NB4 (cell line): ENCODE data around the gene CLMN.

Experiments
- DNase-seq: peaks from one replicate; pipeline ENCODE4 v3.0.0; 2010; ENCODE audit warnings: low read depth
- H3K4me3 ChIP-seq: one replicate; pipeline ENCODE4 v1.5.1; 2011; ENCODE audit warnings: mild to moderate bottlenecking, low read depth, low read length, moderate library complexity
- CTCF ChIP-seq: IDR thresholded peaks from one replicate; pipeline ENCODE4 v1.5.1; 2012; ENCODE audit warnings: low read depth, low read length
- MYC ChIP-seq: IDR thresholded peaks from 2 replicates; pipeline ENCODE4 v1.6.1; 2011; ENCODE audit warnings: low read depth, low read length
- POLR2A ChIP-seq: IDR thresholded peaks from 2 replicates; pipeline ENCODE4 v1.6.1; 2011; ENCODE audit warnings: mild to moderate bottlenecking; ENCODE audit not compliant: insufficient read length; ENCODE audit errors: extremely low read depth
- TF ChIP-seq, protein P1 (sequence below): IDR thresholded peaks from 2 replicates; pipeline ENCODE4 v1.6.1; 2011; ENCODE audit warnings: low read depth, low read length

CLMN gene

DNA sequence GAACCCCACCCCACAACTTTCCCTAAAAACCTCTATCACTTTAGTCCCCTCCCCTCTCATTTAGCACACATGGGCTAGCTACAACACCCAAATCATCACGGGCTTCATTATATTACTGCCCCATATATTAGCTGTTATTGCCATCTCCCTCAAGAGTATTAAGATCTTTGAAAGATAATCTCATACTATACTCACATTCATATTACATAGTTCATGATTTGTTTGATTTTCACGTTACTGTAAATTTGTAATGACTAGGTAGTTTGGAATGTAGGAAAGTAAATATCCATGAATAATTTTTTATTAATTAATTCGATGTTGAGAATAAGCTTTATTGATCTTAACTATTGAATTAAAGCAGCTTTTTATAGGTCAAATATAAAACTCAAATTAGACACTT, 170.3 kb downstream of the CLMN start:
- DNase-seq = no peak
- TF ChIP-seq MYC = no peak
- TF ChIP-seq CTCF = no peak
- TF ChIP-seq, protein P1, sequence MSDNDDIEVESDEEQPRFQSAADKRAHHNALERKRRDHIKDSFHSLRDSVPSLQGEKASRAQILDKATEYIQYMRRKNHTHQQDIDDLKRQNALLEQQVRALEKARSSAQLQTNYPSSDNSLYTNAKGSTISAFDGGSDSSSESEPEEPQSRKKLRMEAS = no peak
- no peak for TF ChIP-seq POLR2A
- H3K4me3 ChIP-seq = no peak overlapping the region

- peak; percentile 9 for DNase-seq
- no peak for TF ChIP-seq POLR2A
- no peak for TF ChIP-seq CTCF
Measured at GRCh38 chr14:95147597-95147996, 172.1 kb downstream of the CLMN start.

DNA sequence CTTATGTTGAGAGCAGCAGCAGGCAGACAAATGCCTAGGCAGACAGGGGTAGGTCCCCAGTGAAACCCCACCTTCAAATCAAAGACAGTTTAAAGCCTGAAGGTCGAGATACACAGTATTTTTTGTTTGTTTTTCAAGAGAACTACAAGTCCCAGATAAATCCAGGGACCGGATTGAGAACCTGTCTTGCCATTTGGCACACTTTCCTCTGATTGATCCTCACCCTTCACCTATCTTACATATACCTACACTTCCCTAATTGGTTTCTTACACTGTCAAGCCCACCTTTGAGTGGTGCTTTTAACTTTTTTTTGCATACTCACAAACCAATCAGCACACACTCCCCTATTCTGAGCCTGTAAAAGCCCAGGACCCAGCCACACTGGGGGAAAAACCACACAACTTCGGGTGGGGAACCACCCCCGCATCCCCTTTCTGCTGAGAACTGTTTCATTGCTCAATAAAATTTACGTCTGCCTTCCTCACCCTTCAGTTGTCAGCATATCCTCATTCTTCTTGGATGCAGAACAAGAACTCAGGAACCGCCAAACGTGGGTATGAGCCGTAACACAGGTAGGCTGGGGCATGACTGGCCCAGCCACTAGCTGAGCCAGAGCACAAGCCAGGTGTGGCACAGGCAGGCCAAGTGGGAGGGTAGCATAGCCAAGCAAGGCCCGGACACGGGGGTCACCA, 173.5 kb downstream of the CLMN start:
- H3K4me3 ChIP-seq = no peak overlapping the region
- TF ChIP-seq POLR2A = no peak
- TF ChIP-seq, protein P1 = no peak
- TF ChIP-seq CTCF = no peak
- no peak for TF ChIP-seq MYC
- peak; percentile 52 for DNase-seq

More at GRCh38 chr14:95147597-95147996, 172.1 kb downstream of the CLMN start:
- H3K4me3 ChIP-seq = no peak overlapping the region

GRCh38 chr14:95144849-95145248, 174.9 kb downstream of the CLMN start:
- TF ChIP-seq, protein P1 = no peak
- TF ChIP-seq POLR2A (no peak), CTCF (no peak), MYC (no peak)
- no peak for DNase-seq
- H3K4me3 ChIP-seq = no peak overlapping the region

- peak overlapping the region; percentile 7 for H3K4me3 ChIP-seq
- no peak for TF ChIP-seq POLR2A
- no peak for TF ChIP-seq MYC
- TF ChIP-seq, protein P1 = no peak
- TF ChIP-seq CTCF = no peak
- peak; percentile 34 for DNase-seq
Measured at GRCh38 chr14:95143808-95144620, 175.7 kb downstream of the CLMN start.
